Measurements from ENCODE around the gene MAFB. TPM values are rescaled to one million over a fixed set of nuclear protein-coding genes. Genes with fewer than 3 reads are reported as not detected.

Gene MAFB
- total and polyA plus RNA-seq, 7 donors, result 5.4 to 43.3 (median 18.6) TPM

DNA sequence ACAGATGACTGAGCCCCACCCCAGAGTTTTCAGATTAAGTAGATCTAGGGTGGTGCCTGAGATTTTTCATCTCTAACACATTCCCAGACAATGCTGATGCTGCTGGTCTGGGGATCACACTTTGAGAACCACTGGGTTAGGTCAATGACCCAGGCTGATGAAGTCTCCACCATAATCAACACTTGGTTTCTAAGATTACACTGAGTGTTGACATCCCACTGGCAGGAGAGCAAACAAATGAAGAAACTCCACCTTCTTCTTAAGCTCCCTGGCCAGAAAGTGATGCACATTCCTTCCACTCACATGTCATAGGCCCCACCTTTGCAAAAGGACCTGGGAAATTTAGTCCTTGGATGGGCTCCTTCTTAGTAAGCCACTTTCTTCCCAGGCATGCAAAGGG lies 53.1 kb downstream of the MAFB start:
- Histone ChIP-seq H3K36me3 (no peaks in the 10 kb centered on the region), H3K4me3 (no peak overlapping the region), H3K27ac (no peak overlapping the region), H3K4me1 (no peaks in the 10 kb centered on the region), H3K27me3 (no peaks in the 10 kb centered on the region), H3K9me3 (no peaks in the 10 kb centered on the region)
- intact Hi-C loops (cut with DNase I), result no loop called here
- DNase-seq, result no peak
- TF ChIP-seq POLR2AphosphoS5 (IDR thresholded peaks at IDR 0.05), result no peak
- TF ChIP-seq, protein P1, sequence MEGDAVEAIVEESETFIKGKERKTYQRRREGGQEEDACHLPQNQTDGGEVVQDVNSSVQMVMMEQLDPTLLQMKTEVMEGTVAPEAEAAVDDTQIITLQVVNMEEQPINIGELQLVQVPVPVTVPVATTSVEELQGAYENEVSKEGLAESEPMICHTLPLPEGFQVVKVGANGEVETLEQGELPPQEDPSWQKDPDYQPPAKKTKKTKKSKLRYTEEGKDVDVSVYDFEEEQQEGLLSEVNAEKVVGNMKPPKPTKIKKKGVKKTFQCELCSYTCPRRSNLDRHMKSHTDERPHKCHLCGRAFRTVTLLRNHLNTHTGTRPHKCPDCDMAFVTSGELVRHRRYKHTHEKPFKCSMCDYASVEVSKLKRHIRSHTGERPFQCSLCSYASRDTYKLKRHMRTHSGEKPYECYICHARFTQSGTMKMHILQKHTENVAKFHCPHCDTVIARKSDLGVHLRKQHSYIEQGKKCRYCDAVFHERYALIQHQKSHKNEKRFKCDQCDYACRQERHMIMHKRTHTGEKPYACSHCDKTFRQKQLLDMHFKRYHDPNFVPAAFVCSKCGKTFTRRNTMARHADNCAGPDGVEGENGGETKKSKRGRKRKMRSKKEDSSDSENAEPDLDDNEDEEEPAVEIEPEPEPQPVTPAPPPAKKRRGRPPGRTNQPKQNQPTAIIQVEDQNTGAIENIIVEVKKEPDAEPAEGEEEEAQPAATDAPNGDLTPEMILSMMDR (IDR thresholded peaks at IDR 0.05), result no peak
- TF ChIP-seq POLR2A (IDR thresholded peaks at IDR 0.05), result no peak
- TF ChIP-seq EP300 (IDR thresholded peaks at IDR 0.05), result no peak
